C4-2B (cell line): ENCODE data around the gene P4HTM.

Experiments
- CTCF ChIP-seq: fragments of 450-650 bp; conservative IDR thresholded peaks from 2 replicates; pipeline ENCODE4 v1.5.1; 2017; ENCODE audit warnings: mild to moderate bottlenecking
- ZFX ChIP-seq: fragments of 450-650 bp; IDR thresholded peaks from 2 replicates; pipeline ENCODE4 v1.6.1; 2017

- TF ChIP-seq ZFX (no peak), CTCF (no peak)
Measured at GRCh38 chr3:48996640-48997039, 6.6 kb downstream of the P4HTM start.
